GM12878 (cell line): Measurements from ENCODE around the gene ZBTB18. TPM values are rescaled to one million over a fixed set of nuclear protein-coding genes. Genes with fewer than 3 reads are reported as not detected.
A peak's percentile ranks its signal among the peaks of the same experiment; 100 is the strongest.

Experiments
- ATAC-seq: fragments of 200-7000 bp; cut with Tn5 transposase; 3 replicates; pipeline ENCODE4 v1.9.1; 2020; ENCODE audit warnings: mild to moderate bottlenecking, moderate library complexity
- BruUV-seq: library from RNA; stranded (reverse); fragments of 400-500 nt; replicated peaks from 2 replicates; lab custom pipeline; 2021; lab: Mats Ljungman, UMichigan
- CTCF ChIA-PET: fragments of 300-600 bp; sonication (Branson Sonifier 250); formaldehyde crosslinking; extraction: SDS; loops from one replicate; lab custom pipeline; 2021; ENCODE audit warnings: inconsistent platforms; lab: Yijun Ruan, JAX
- POLR2A ChIA-PET: fragments of 350-600 bp; formaldehyde crosslinking; extraction: SDS; loops from one replicate; lab custom pipeline; 2021; ENCODE audit warnings: inconsistent platforms; lab: Charles Lee
- RAD21 ChIA-PET: fragments of 300-600 bp; sonication (Branson Sonifier 250); formaldehyde crosslinking; loops from one replicate; lab custom pipeline; 2023; ENCODE audit warnings: antibody characterized with exemption; ENCODE audit not compliant: unreplicated experiment; lab: Charles Lee
- SMC1A ChIA-PET: fragments of 300-600 bp; sonication (Branson Sonifier 250); formaldehyde crosslinking; loops from one replicate; lab custom pipeline; 2023; ENCODE audit not compliant: unreplicated experiment, uncharacterized antibody; lab: Charles Lee
- DNase-seq: peaks from one replicate; pipeline ENCODE4 v3.0.0-alpha.2; 2011; ENCODE audit warnings: low read depth, low spot score
- FAIRE-seq: peaks from 3 replicates; lab custom pipeline; 2011; peaks lifted over from hg19 to GRCh38; lab: Jason Lieb, UNC
- H2AFZ ChIP-seq: 2 replicates; pipeline ENCODE4 v1.6.0; 2011; ENCODE audit warnings: low read depth, low read length, control low read depth; ENCODE audit not compliant: control insufficient read depth
- H3K27ac ChIP-seq: 2 replicates; pipeline ENCODE4 v1.5.1; 2011; ENCODE audit warnings: control low read depth; ENCODE audit not compliant: control insufficient read depth, insufficient read depth
- H3K27me3 ChIP-seq, 2 experiments: replicated peaks in 1 of 2; 2 replicates each; pipeline versions ENCODE4 v1.6.0 to v1.6.1; 2011; ENCODE audit warnings: low read length in 1 of 2; ENCODE audit not compliant: control insufficient read depth in 2 of 2, insufficient read depth in 2 of 2
- H3K36me3 ChIP-seq, 2 experiments: 2 replicates each; pipeline ENCODE4 v1.5.1; 2011; ENCODE audit warnings: low read length in 1 of 2; ENCODE audit not compliant: control insufficient read depth in 2 of 2, insufficient read depth in 2 of 2
- H3K4me1 ChIP-seq: 2 replicates; pipeline ENCODE4 v1.6.1; 2011; ENCODE audit warnings: mild to moderate bottlenecking, low read length, moderate library complexity, mixed read lengths; ENCODE audit not compliant: control insufficient read depth, insufficient read depth
- H3K4me2 ChIP-seq: 2 replicates; pipeline ENCODE4 v1.6.0; 2011; ENCODE audit warnings: control low read depth; ENCODE audit not compliant: control insufficient read depth, insufficient read depth
- H3K4me3 ChIP-seq: fragments of 200-600 bp; sonication (generic); 2 replicates; pipeline ENCODE4 v1.5.1; 2016
- H3K79me2 ChIP-seq: 2 replicates; pipeline ENCODE4 v1.6.0; 2011; ENCODE audit warnings: low read length; ENCODE audit not compliant: control insufficient read depth, insufficient read depth
- H3K9ac ChIP-seq: 2 replicates; pipeline ENCODE4 v1.8.0; 2011; ENCODE audit warnings: low read length, control low read depth, mixed read lengths; ENCODE audit not compliant: control insufficient read depth, insufficient read depth
- H3K9me3 ChIP-seq: replicated peaks from 3 replicates; pipeline ENCODE4 v1.5.1; 2011; ENCODE audit warnings: mild to moderate bottlenecking, low read length; ENCODE audit not compliant: control insufficient read depth, insufficient read depth
- H4K20me1 ChIP-seq: 2 replicates; pipeline ENCODE4 v1.6.0; 2011; ENCODE audit not compliant: control insufficient read depth, insufficient read depth
- BCL11A ChIP-seq: IDR thresholded peaks from 2 replicates; pipeline ENCODE4 v1.6.1; 2011; ENCODE audit warnings: low read depth, low read length
- CREM ChIP-seq: IDR thresholded peaks from 2 replicates; pipeline ENCODE4 v1.6.1; 2014; ENCODE audit warnings: antibody characterized with exemption, low read depth
- E2F4 ChIP-seq: IDR thresholded peaks from 2 replicates; pipeline ENCODE4 v1.6.1; 2012; ENCODE audit warnings: low read depth, low read length, improper control_type of control experiment
- NBN ChIP-seq: fragments of 450-650 bp; IDR thresholded peaks from 2 replicates; pipeline ENCODE4 v1.6.1; 2016
- NFXL1 ChIP-seq: fragments of 450-650 bp; IDR thresholded peaks from 2 replicates; pipeline ENCODE4 v1.6.1; 2017; ENCODE audit warnings: antibody characterized with exemption, mild to moderate bottlenecking, borderline replicate concordance
- POLR2AphosphoS2 ChIP-seq: IDR thresholded peaks from 2 replicates; pipeline ENCODE4 v1.6.1; 2011; ENCODE audit warnings: low read depth, mild to moderate bottlenecking, low read length, improper control_type of control experiment, moderate library complexity
- REST ChIP-seq: IDR thresholded peaks from 2 replicates; pipeline ENCODE4 v1.6.1; 2012; ENCODE audit warnings: mild to moderate bottlenecking, low read depth, low read length
- SPI1 ChIP-seq: IDR thresholded peaks from 2 replicates; pipeline ENCODE4 v1.6.1; 2011; ENCODE audit warnings: low read depth, mild to moderate bottlenecking, low read length, moderate library complexity, borderline replicate concordance; ENCODE audit not compliant: insufficient read depth
- whole genome bisulfite sequencing: methylation state at CpG from one replicate; pipeline ENCODE4 v1.1.6; 2016; ENCODE audit warnings: low lambda C conversion rate; ENCODE audit not compliant: insufficient replicate concordance, insufficient coverage; ENCODE audit errors: missing lambda C conversion rate; 5-methylcytosine and 5-hydroxymethylcytosine counted together
- in situ Hi-C: fragments of 300-500 bp; cut with MboI; formaldehyde crosslinking; loops from 9 replicates; pipeline ENCODE4 v1.14.3; 2018; ENCODE audit warnings: mixed read lengths
- intact Hi-C: fragments of 100-400 bp; cut with micrococcal nuclease; formaldehyde crosslinking; loops from one replicate; pipeline ENCODE4 v1.14.2; 2022; ENCODE audit not compliant: unreplicated experiment
- polyA plus RNA-seq, 11 experiments: library from polyadenylated mRNA; depleted of rRNA in 4 of 11; unstranded in 6 of 11; stranded (reverse) in 5 of 11; fragments of >200 nt; fragmentation: Nextera tagmentation in 4 of 11; fragmentation: Illumina TruSeq in 1 of 11; extraction: Ambion mirVana in 4 of 11; extraction: Trizol in 1 of 11; gene quantifications; 1 replicate in 1 of 11; 2 replicates in 10 of 11; pipeline versions ENCODE4 v1.2.1 to v1.2.3, GENCODE V29; 2011 to 2016; ENCODE audit warnings: inconsistent platforms in 2 of 11, missing spikeins in 2 of 11, low read depth in 1 of 11
- total RNA-seq, 4 experiments: library from RNA; depleted of rRNA in 3 of 4; stranded (reverse); fragments of >200 nt in 3 of 4; fragmentation: Illumina TruSeq in 1 of 4; extraction: Trizol in 1 of 4; gene quantifications; 2 replicates each; pipeline versions ENCODE4 v1.2.1 to v1.2.3, GENCODE V29; 2013 to 2021

ZBTB18 gene
- total and polyA plus RNA-seq, 10 of the 15 experiments (the other 5 are each of a cell fraction or from before 2014, with no cell fraction given), result 0.27 to 8.6 (median 6.1) TPM

- Histone ChIP-seq H3K79me2 (peaks cover 33% of the 10 kb centered on the region), H3K4me3 (peak overlapping the region; percentile 58), H3K9me3 (no peaks in the 10 kb centered on the region), H2AFZ (peak overlapping the region; percentile 42; the same call in 1 of the 2 replicates), H3K27me3 (no peaks in the 10 kb centered on the region), H3K4me2 (peak overlapping the region; percentile 82), H4K20me1 (no peaks in the 10 kb centered on the region), H3K27ac (peak overlapping the region; percentile 31; the same call in 1 of the 2 replicates), H3K4me1 (peaks cover 15% of the 10 kb centered on the region), H3K36me3 (peaks cover 0 to 4% of the 10 kb centered on the region in 2 experiments; a peak in 2 of 4 replicates), H3K9ac (peak overlapping the region; percentile 42)
- DNase-seq, result no peak
- peak; percentile 18 for FAIRE-seq
- 57% methylated on average over 5 of the region's 5 CpGs for WGBS
- RAD21 ChIA-PET, result interaction anchor here (0.6 to 2.8 kb wide), 5 partner anchors 7 to 62 kb away, joined by 3 to 10 read pairs (median 3); no protein-coding TSS in a partner anchor
- intact Hi-C loops, result loop anchor here (5.0 kb wide), 1 partner anchor 245 kb away; no protein-coding TSS in a partner anchor
- in situ Hi-C loops, result no loop called here
- SMC1A ChIA-PET, result interaction anchor here (1.0 to 4.8 kb wide), 8 partner anchors 10 to 319 kb away, joined by 3 to 45 read pairs (median 3); no protein-coding TSS in a partner anchor
- ATAC-seq, result no peak
- CTCF ChIA-PET, result interaction anchor here (0.6 to 1.7 kb wide), 5 partner anchors 8 to 709 kb away, joined by 3 to 6 read pairs (median 3); no protein-coding TSS in a partner anchor
- POLR2A ChIA-PET, result interaction anchor here (1.0 to 2.9 kb wide), 3 partner anchors 8 to 23 kb away, joined by 3 to 11 read pairs (median 8); no protein-coding TSS in a partner anchor
- BruUV-seq, result no TSS peak
- TF ChIP-seq BCL11A (no peak), SPI1 (peak; percentile 73)
Observed at GRCh38 chr1:244052016-244052727, 1.1 kb downstream of the ZBTB18 start.

DNA sequence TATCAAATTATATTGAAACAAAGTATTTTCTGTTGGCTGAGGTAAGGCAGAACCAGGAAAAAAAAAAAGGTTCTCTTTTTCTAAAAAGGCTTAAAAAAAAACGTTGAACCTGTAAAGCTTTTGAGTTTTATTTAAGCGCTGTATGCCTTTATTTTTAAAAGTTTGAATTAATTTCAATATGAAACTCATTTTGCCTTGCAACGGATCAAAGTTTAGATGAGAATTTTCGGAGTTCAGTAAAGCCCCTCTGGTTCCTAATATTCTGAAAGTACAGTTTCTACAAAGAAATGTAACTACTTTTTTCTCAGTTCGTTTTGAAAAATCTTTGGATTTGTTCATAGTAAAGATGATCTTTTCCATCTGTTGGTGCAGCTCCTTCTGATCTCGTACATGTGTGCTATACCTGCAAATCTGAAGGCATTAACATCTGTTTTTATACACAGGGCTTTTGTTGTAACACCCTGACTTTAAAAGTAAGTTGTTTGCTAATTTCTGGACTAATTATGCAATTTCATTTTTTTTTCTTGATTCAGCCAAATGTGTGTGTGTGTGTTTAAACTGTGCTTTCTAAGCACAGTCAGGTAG lies 1.7 kb downstream of the ZBTB18 start:
- TF ChIP-seq E2F4 (no peak), REST (no peak), NFXL1 (no peak), CREM (no peak), NBN (no peak), POLR2AphosphoS2 (no peak)
- H3K4me1 ChIP-seq, result peaks cover 15% of the 10 kb centered on the region
- 0 out of 2 replicates have a peak overlapping the region, but pooled peaks have one; percentile 58 for H3K4me3 ChIP-seq
- CTCF ChIA-PET, result interaction anchor here (0.6 to 1.5 kb wide), 2 partner anchors 18 to 406 kb away, joined by 3 read pairs; no protein-coding TSS in a partner anchor
- DNase-seq, result no peak
- H3K27ac ChIP-seq, result no peak overlapping the region; the same call in 1 of the 2 replicates
- in situ Hi-C loops, result no loop called here
- H3K79me2 ChIP-seq, result peaks cover 33% of the 10 kb centered on the region
- H3K9me3 ChIP-seq, result no peaks in the 10 kb centered on the region
- no peak for ATAC-seq
- SMC1A ChIA-PET, result interaction anchor here (1.3 to 4.8 kb wide), 4 partner anchors 10 to 319 kb away, joined by 3 to 45 read pairs (median 3); no protein-coding TSS in a partner anchor
- H4K20me1 ChIP-seq, result no peaks in the 10 kb centered on the region
- 0 out of 2 replicates have a peak overlapping the region, but pooled peaks have one; percentile 42 for H2AFZ ChIP-seq
- 71% methylated on average over 6 of the region's 6 CpGs for WGBS
- POLR2A ChIA-PET, result interaction anchor here (2.7 to 2.9 kb wide), 2 partner anchors 8 to 10 kb away, joined by 8 to 11 read pairs; no protein-coding TSS in a partner anchor
- BruUV-seq, result no TSS peak
- peak overlapping the region; percentile 82 for H3K4me2 ChIP-seq
- H3K9ac ChIP-seq, result no peak overlapping the region
- no peaks in the 10 kb centered on the region for H3K27me3 ChIP-seq
- no peak for FAIRE-seq
- intact Hi-C loops, result loop anchor here (5.0 kb wide), 1 partner anchor 244 kb away; no protein-coding TSS in a partner anchor
- RAD21 ChIA-PET, result interaction anchor here (2.8 kb wide), 1 partner anchor 22 kb away, joined by 10 read pairs; no protein-coding TSS in a partner anchor
- H3K36me3 ChIP-seq, result peaks cover 0 to 4% of the 10 kb centered on the region in 2 experiments; a peak in 2 of 4 replicates
